ENCODE data around the gene CYTH2. TPM values are rescaled to one million over a fixed set of nuclear protein-coding genes. Genes with fewer than 3 reads are reported as not detected.

Gene CYTH2
- polyA plus RNA-seq, 2 of the 4 experiments (the other 2 are of a cell fraction) = 33.4 to 50.5 TPM

GRCh38 chr19:48421548-48421947 lies 47.6 kb upstream of the CYTH2 start:
- FAIRE-seq = no peak
- ChIA-PET CTCF (interaction anchor here (0.6 to 1.4 kb wide), 4 partner anchors 16 to 187 kb away, joined by 3 to 4 read pairs (median 4); no protein-coding TSS in a partner anchor), POLR2A (interaction anchor here (0.6 kb wide), 1 partner anchor 101 kb away, joined by 3 read pairs; no protein-coding TSS in a partner anchor)
- 81% methylated on average over 16 of the region's 16 CpGs for WGBS (ENCODE audit: missing lambda C conversion rate)
- Histone ChIP-seq H3K4me3 (no peak overlapping the region), H3K4me2 (no peak overlapping the region), H3K9me3 (no peaks in the 10 kb centered on the region), H3K27ac (no peak overlapping the region), H3K4me1 (peaks cover 20% of the 10 kb centered on the region)
- TF ChIP-seq FOXS1 (CRISPR knock-in tag; IDR thresholded peaks at IDR 0.05) (no peak), CHD2 (IDR thresholded peaks at IDR 0.05; ENCODE audit: low read length, partially characterized antibody) (no peak), ATOH8 (CRISPR knock-in tag; IDR thresholded peaks at IDR 0.05; ENCODE audit: low read depth) (no peak), EHMT2 (IDR thresholded peaks at IDR 0.05; ENCODE audit: low read depth) (no peak), HDAC2 (IDR thresholded peaks at IDR 0.05) (no peak), EP300 (IDR thresholded peaks at IDR 0.05) (no peak), KDM5A (IDR thresholded peaks at IDR 0.05) (no peak), HOXB13 (CRISPR knock-in tag; IDR thresholded peaks at IDR 0.05; ENCODE audit: low read depth) (no peak)
- TF ChIP-seq, protein P1, sequence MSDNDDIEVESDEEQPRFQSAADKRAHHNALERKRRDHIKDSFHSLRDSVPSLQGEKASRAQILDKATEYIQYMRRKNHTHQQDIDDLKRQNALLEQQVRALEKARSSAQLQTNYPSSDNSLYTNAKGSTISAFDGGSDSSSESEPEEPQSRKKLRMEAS (IDR thresholded peaks at IDR 0.05) = no peak
- ATAC-seq = no peak
- no peak for DNase-seq (ENCODE audit: low read depth in 1 of 2, low spot score in 1 of 2)

- peaks cover 20% of the 10 kb centered on the region for H3K4me1 ChIP-seq
- peak overlapping the region; percentile 65 for H3K4me2 ChIP-seq
- FAIRE-seq (peak; percentile 51), DNase-seq (ENCODE audit: low read depth in 1 of 2, low spot score in 1 of 2) (peak; percentile 87 to 92), ATAC-seq (peak; percentile 90 to 93)
- ChIA-PET POLR2A (interaction anchor here (0.7 kb wide), 1 partner anchor 62 kb away, joined by 9 read pairs; no protein-coding TSS in a partner anchor), CTCF (interaction anchor here (0.6 kb wide), 1 partner anchor 184 kb away, joined by 3 read pairs; no protein-coding TSS in a partner anchor)
- peak overlapping the region; percentile 75 to 88 for H3K27ac ChIP-seq
- no peaks in the 10 kb centered on the region for H3K9me3 ChIP-seq
- 4% methylated on average over 8 of the region's 8 CpGs for WGBS (ENCODE audit: missing lambda C conversion rate)
- no peak overlapping the region for H3K4me3 ChIP-seq
- 0 out of 5 replicates have a peak, but pooled peaks have one; percentile 8 to 10 for TF ChIP-seq RAD21 (conservative IDR thresholded peaks at IDR 0.05 in 1 of 2, IDR thresholded peaks at IDR 0.05 in 1 of 2)
- TF ChIP-seq ZSCAN20 (CRISPR knock-in tag; IDR thresholded peaks at IDR 0.05) = no peak
- TF ChIP-seq FOSL2 (IDR thresholded peaks at IDR 0.05) = peak; percentile 89
- TF ChIP-seq FOSL2 (CRISPR knock-in tag; IDR thresholded peaks at IDR 0.05) = peak; percentile 95
- TF ChIP-seq MAFK (IDR thresholded peaks at IDR 0.05; ENCODE audit: partially characterized antibody) = peak; percentile 84
- TF ChIP-seq NFE2L2 (conservative IDR thresholded peaks at IDR 0.05; ENCODE audit: low read length) = peak; percentile 78
- TF ChIP-seq, protein P2, sequence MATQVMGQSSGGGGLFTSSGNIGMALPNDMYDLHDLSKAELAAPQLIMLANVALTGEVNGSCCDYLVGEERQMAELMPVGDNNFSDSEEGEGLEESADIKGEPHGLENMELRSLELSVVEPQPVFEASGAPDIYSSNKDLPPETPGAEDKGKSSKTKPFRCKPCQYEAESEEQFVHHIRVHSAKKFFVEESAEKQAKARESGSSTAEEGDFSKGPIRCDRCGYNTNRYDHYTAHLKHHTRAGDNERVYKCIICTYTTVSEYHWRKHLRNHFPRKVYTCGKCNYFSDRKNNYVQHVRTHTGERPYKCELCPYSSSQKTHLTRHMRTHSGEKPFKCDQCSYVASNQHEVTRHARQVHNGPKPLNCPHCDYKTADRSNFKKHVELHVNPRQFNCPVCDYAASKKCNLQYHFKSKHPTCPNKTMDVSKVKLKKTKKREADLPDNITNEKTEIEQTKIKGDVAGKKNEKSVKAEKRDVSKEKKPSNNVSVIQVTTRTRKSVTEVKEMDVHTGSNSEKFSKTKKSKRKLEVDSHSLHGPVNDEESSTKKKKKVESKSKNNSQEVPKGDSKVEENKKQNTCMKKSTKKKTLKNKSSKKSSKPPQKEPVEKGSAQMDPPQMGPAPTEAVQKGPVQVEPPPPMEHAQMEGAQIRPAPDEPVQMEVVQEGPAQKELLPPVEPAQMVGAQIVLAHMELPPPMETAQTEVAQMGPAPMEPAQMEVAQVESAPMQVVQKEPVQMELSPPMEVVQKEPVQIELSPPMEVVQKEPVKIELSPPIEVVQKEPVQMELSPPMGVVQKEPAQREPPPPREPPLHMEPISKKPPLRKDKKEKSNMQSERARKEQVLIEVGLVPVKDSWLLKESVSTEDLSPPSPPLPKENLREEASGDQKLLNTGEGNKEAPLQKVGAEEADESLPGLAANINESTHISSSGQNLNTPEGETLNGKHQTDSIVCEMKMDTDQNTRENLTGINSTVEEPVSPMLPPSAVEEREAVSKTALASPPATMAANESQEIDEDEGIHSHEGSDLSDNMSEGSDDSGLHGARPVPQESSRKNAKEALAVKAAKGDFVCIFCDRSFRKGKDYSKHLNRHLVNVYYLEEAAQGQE (IDR thresholded peaks at IDR 0.05) = no peak
- TF ChIP-seq ZFP36 (IDR thresholded peaks at IDR 0.05; ENCODE audit: borderline replicate concordance, partially characterized antibody) = peak; percentile 41
- no peak for TF ChIP-seq FOSB (CRISPR knock-in tag; IDR thresholded peaks at IDR 0.05)
- no peak for TF ChIP-seq SREBF2 (IDR thresholded peaks at IDR 0.05)
- TF ChIP-seq EHF (CRISPR knock-in tag; IDR thresholded peaks at IDR 0.05) = no peak
- no peak for TF ChIP-seq HOXA7 (CRISPR knock-in tag; IDR thresholded peaks at IDR 0.05)
- TF ChIP-seq CHD2 (IDR thresholded peaks at IDR 0.05; ENCODE audit: low read length, partially characterized antibody) = peak; percentile 31
- TF ChIP-seq RNF2 (IDR thresholded peaks at IDR 0.05; ENCODE audit: borderline replicate concordance, low read depth) = no peak
- TF ChIP-seq JUNB (IDR thresholded peaks at IDR 0.05) = peak; percentile 37
- peak; percentile 20; the same call in 1 of the 2 replicates for TF ChIP-seq POLR2A (IDR thresholded peaks at IDR 0.05; ENCODE audit: low read length)
- no peak for TF ChIP-seq HOXB5 (CRISPR knock-in tag; IDR thresholded peaks at IDR 0.05)
- TF ChIP-seq EP300 (IDR thresholded peaks at IDR 0.05) = peak in 1 of 2 experiments; percentile 34; a peak in 1 of 5 replicates
- 0 out of 3 replicates have a peak, but pooled peaks have one; percentile 8 for TF ChIP-seq SMC3 (IDR thresholded peaks at IDR 0.05)
- peak; percentile 45 to 70; a peak in 2 of 5 replicates for TF ChIP-seq JUN (IDR thresholded peaks at IDR 0.05)
These were observed 44.4 kb upstream of the CYTH2 start for GRCh38 chr19:48424694-48425219.

Data from A549 (cell line).